HCT116 (cell line): ENCODE results near the gene CPNE8. TPM values are rescaled to one million over a fixed set of nuclear protein-coding genes. Genes with fewer than 3 reads are reported as not detected.

Source experiments
- ATAC-seq: fragments of 200-7000 bp; cut with Tn5 transposase; 2 replicates; pipeline ENCODE4 v1.9.1; 2020; ENCODE audit warnings: mild to moderate bottlenecking, moderate library complexity
- BruUV-seq: library from RNA; stranded (reverse); fragments of 400-500 nt; replicated peaks from 2 replicates; lab custom pipeline; 2021; lab: Mats Ljungman, UMichigan
- CTCF ChIA-PET: fragments of 300-600 bp; sonication (Branson Sonifier 250); formaldehyde crosslinking; loops from one replicate; lab custom pipeline; 2021; ENCODE audit warnings: antibody characterized with exemption; lab: Charles Lee
- POLR2A ChIA-PET: fragments of 300-600, 350-600 bp; sonication (Branson Sonifier 250); formaldehyde crosslinking; loops from one replicate; lab custom pipeline; 2021; ENCODE audit warnings: antibody characterized with exemption; lab: Charles Lee
- RAD21 ChIA-PET, 2 experiments: fragments of 300-600 bp; sonication (Branson Sonifier 250); formaldehyde crosslinking; loops; one replicate each; lab custom pipeline; 2023; ENCODE audit warnings: low total read pairs in 2 of 2; ENCODE audit not compliant: uncharacterized antibody in 2 of 2, unreplicated experiment in 2 of 2, low non-redundant PET in 1 of 2; lab: Charles Lee
- DNase-seq: peaks from one replicate; pipeline ENCODE4 v3.0.0-alpha.2; 2010; ENCODE audit warnings: low read depth, low spot score
- H2AFZ ChIP-seq: fragments of 200-600 bp; shearing (Covaris generic), sonication (generic); 2 replicates; pipeline ENCODE4 v1.6.1; 2017; ENCODE audit warnings: low read depth, mixed run types, mixed read lengths, antibody characterized with exemption, low read length; ENCODE audit not compliant: poor library complexity, severe bottlenecking
- H3K27ac ChIP-seq: 2 replicates; pipeline ENCODE4 v1.5.1; 2012; ENCODE audit warnings: low read depth, low read length
- H3K27me3 ChIP-seq: fragments of 200-600 bp; sonication (generic); 2 replicates; pipeline ENCODE4 v1.6.1; 2016; ENCODE audit warnings: mixed run types, low read length, mixed read lengths; ENCODE audit not compliant: insufficient read depth
- H3K36me3 ChIP-seq, 2 experiments: fragments of 200-500 bp in 1 of 2; fragments of 200-600 bp in 1 of 2; sonication (Bioruptor generic) in 1 of 2; sonication (generic) in 1 of 2; 2 replicates each; pipeline versions ENCODE4 v1.5.1 to v1.6.1; 2014 to 2016; ENCODE audit warnings: low read length in 2 of 2, inconsistent platforms in 1 of 2, mixed read lengths in 1 of 2, mixed run types in 1 of 2; ENCODE audit not compliant: insufficient read depth in 2 of 2, control insufficient read depth in 1 of 2
- H3K4me1 ChIP-seq, 2 experiments: fragments of 200-600 bp in 1 of 2; sonication (generic) in 1 of 2; 2 replicates each; pipeline versions ENCODE4 v1.5.1 to v1.6.1; 2012 to 2017; ENCODE audit warnings: low read length in 2 of 2, inconsistent platforms in 1 of 2, mild to moderate bottlenecking in 1 of 2, mixed read lengths in 1 of 2, mixed run types in 1 of 2, moderate library complexity in 1 of 2; ENCODE audit not compliant: insufficient read depth in 2 of 2, control insufficient read depth in 1 of 2
- H3K4me2 ChIP-seq: fragments of 200-600 bp; sonication (generic); 2 replicates; pipeline ENCODE4 v1.6.1; 2017; ENCODE audit warnings: mixed run types, low read length, mixed read lengths
- H3K4me3 ChIP-seq, 2 experiments: fragments of 200-600 bp in 1 of 2; sonication (generic) in 1 of 2; replicated peaks in 1 of 2; 2 replicates each; pipeline ENCODE4 v1.5.1; 2011 to 2016; ENCODE audit warnings: low read length in 2 of 2, control low read depth in 1 of 2, low read depth in 1 of 2, mild to moderate bottlenecking in 1 of 2, mixed read lengths in 1 of 2, mixed run types in 1 of 2
- H3K79me2 ChIP-seq: fragments of 200-600 bp; sonication (generic); 2 replicates; pipeline ENCODE4 v1.6.1; 2017; ENCODE audit warnings: mild to moderate bottlenecking, mixed run types, low read length, moderate library complexity, mixed read lengths; ENCODE audit not compliant: insufficient read depth
- H3K9ac ChIP-seq: fragments of 200-600 bp; sonication (generic); 2 replicates; pipeline ENCODE4 v1.6.1; 2016; ENCODE audit warnings: low read length, mixed read lengths
- H3K9me2 ChIP-seq: fragments of 200-600 bp; sonication (generic), shearing (Covaris generic); 2 replicates; pipeline ENCODE4 v1.6.1; 2017; ENCODE audit warnings: mixed run types, mild to moderate bottlenecking, moderate library complexity; ENCODE audit not compliant: insufficient read depth
- H3K9me3 ChIP-seq, 2 experiments: fragments of 200-500 bp in 1 of 2; fragments of 200-600 bp in 1 of 2; sonication (Bioruptor generic) in 1 of 2; sonication (generic) in 1 of 2; 2 replicates each; pipeline ENCODE4 v1.6.1; 2014 to 2017; ENCODE audit warnings: low read length in 2 of 2, mixed read lengths in 2 of 2, inconsistent platforms in 1 of 2, low read depth in 1 of 2, mild to moderate bottlenecking in 1 of 2, mixed run types in 1 of 2, moderate library complexity in 1 of 2; ENCODE audit not compliant: control insufficient read depth in 1 of 2, insufficient read depth in 1 of 2
- H4K20me1 ChIP-seq: fragments of 200-600 bp; sonication (generic), shearing (Covaris generic); 2 replicates; pipeline ENCODE4 v1.6.1; 2017; ENCODE audit warnings: mixed run types, mild to moderate bottlenecking, moderate library complexity; ENCODE audit not compliant: insufficient read depth
- CEBPB ChIP-seq: IDR thresholded peaks from 2 replicates; pipeline ENCODE4 v1.6.1; 2012; ENCODE audit warnings: low read depth
- EGR1 ChIP-seq: IDR thresholded peaks from 2 replicates; pipeline ENCODE4 v1.6.1; 2012; ENCODE audit warnings: low read depth
- ELF1 ChIP-seq: IDR thresholded peaks from 2 replicates; pipeline ENCODE4 v1.6.1; 2012; ENCODE audit warnings: low read depth, borderline replicate concordance
- EZH2phosphoT487 ChIP-seq: fragments of 200-600 bp; IDR thresholded peaks from 2 replicates; pipeline ENCODE4 v1.6.1; 2018; ENCODE audit warnings: antibody characterized with exemption, borderline replicate concordance
- FOSL1 ChIP-seq: IDR thresholded peaks from 2 replicates; pipeline ENCODE4 v1.6.1; 2012; ENCODE audit warnings: low read depth
- JUND ChIP-seq: IDR thresholded peaks from 2 replicates; pipeline ENCODE4 v1.6.1; 2012
- POLR2A ChIP-seq: IDR thresholded peaks from 2 replicates; pipeline ENCODE4 v1.7.0; 2011; ENCODE audit warnings: borderline replicate concordance; ENCODE audit not compliant: insufficient read depth, insufficient read length; ENCODE audit errors: extremely low read depth
- POLR2AphosphoS5 ChIP-seq: IDR thresholded peaks from 2 replicates; pipeline ENCODE4 v1.6.1; 2011; ENCODE audit warnings: mild to moderate bottlenecking, low read depth, low read length, moderate library complexity
- SP1 ChIP-seq: IDR thresholded peaks from 2 replicates; pipeline ENCODE4 v1.6.1; 2012; ENCODE audit warnings: low read depth
- SRF ChIP-seq: IDR thresholded peaks from 2 replicates; pipeline ENCODE4 v1.6.1; 2012; ENCODE audit warnings: low read depth
- TCF7L2 ChIP-seq: IDR thresholded peaks from 2 replicates; pipeline ENCODE4 v1.7.0; 2011; ENCODE audit warnings: borderline replicate concordance, inconsistent platforms; ENCODE audit not compliant: insufficient read depth, insufficient read length; ENCODE audit errors: extremely low read depth
- intact Hi-C: fragments of 100-400 bp; cut with micrococcal nuclease; formaldehyde crosslinking; loops from 2 replicates; pipeline ENCODE4 v1.10.0; 2022
- total RNA-seq: library from RNA; stranded (reverse); gene quantifications from one replicate; pipeline ENCODE4 v1.2.1, GENCODE V29; 2021; ENCODE audit not compliant: unreplicated experiment
- TF ChIP-seq, protein P1 (sequence below), 3 experiments: fragments of 200-600 bp in 1 of 3; sonication (generic) in 1 of 3; IDR thresholded peaks in 2 of 3; conservative IDR thresholded peaks in 1 of 3; 2 replicates each; pipeline ENCODE4 v1.5.1; 2012 to 2017; ENCODE audit warnings: low read depth in 2 of 3, low read length in 2 of 3, antibody characterized with exemption in 1 of 3, borderline replicate concordance in 1 of 3, control low read depth in 1 of 3, mild to moderate bottlenecking in 1 of 3, mixed read lengths in 1 of 3, mixed run types in 1 of 3, moderate library complexity in 1 of 3; ENCODE audit not compliant: insufficient read depth in 1 of 3

The CPNE8 gene
- total RNA-seq, 1 experiment from 2014 or later = 14.2 TPM

DNA sequence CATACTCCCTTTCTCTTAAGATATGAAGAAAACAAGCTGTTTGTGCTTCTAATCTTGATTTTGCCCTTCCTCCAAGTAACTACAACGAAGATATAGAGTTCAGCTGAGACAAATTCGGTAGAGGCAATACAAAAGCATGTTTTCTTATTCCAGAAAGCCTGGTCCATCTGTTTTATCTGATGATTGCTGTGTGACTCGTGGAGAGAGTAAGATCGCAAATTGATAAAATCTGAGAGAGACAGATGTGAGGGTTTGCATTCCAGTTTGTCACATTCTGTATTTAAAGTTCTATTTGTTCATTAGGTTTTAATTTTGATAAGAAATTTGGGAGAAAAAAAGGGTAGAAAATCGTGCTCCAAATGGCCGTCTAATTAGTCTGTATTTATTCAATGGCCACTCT lies 192.1 kb downstream of the CPNE8 start:
- Histone ChIP-seq H3K4me1 (no peaks in the 10 kb centered on the region), H3K4me2 (no peak overlapping the region), H3K27ac (no peak overlapping the region), H2AFZ (no peak overlapping the region), H3K4me3 (no peak overlapping the region), H3K9ac (no peak overlapping the region), H3K36me3 (no peaks in the 10 kb centered on the region), H3K9me3 (no peaks in the 10 kb centered on the region), H3K79me2 (no peaks in the 10 kb centered on the region), H3K9me2 (no peaks in the 10 kb centered on the region), H3K27me3 (no peaks in the 10 kb centered on the region), H4K20me1 (no peaks in the 10 kb centered on the region)
- BruUV-seq = no TSS peak
- RAD21 ChIA-PET = no interaction called here
- no peak for ATAC-seq
- no peak for DNase-seq
- TF ChIP-seq POLR2A = no peak
- TF ChIP-seq, protein P1, sequence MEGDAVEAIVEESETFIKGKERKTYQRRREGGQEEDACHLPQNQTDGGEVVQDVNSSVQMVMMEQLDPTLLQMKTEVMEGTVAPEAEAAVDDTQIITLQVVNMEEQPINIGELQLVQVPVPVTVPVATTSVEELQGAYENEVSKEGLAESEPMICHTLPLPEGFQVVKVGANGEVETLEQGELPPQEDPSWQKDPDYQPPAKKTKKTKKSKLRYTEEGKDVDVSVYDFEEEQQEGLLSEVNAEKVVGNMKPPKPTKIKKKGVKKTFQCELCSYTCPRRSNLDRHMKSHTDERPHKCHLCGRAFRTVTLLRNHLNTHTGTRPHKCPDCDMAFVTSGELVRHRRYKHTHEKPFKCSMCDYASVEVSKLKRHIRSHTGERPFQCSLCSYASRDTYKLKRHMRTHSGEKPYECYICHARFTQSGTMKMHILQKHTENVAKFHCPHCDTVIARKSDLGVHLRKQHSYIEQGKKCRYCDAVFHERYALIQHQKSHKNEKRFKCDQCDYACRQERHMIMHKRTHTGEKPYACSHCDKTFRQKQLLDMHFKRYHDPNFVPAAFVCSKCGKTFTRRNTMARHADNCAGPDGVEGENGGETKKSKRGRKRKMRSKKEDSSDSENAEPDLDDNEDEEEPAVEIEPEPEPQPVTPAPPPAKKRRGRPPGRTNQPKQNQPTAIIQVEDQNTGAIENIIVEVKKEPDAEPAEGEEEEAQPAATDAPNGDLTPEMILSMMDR (IDR thresholded peaks at IDR 0.05 in 2 of 3, conservative IDR thresholded peaks at IDR 0.05 in 1 of 3; ENCODE audit: borderline replicate concordance in 1 of 3, insufficient read depth in 1 of 3, low read depth in 2 of 3, low read length in 2 of 3) = no peak
- TF ChIP-seq ELF1 = no peak
- TF ChIP-seq SP1 = no peak
- TF ChIP-seq EGR1 = no peak
- no peak for TF ChIP-seq POLR2AphosphoS5
- no peak for TF ChIP-seq EZH2phosphoT487
- TF ChIP-seq JUND = no peak
- no peak for TF ChIP-seq SRF
- TF ChIP-seq CEBPB = no peak
- no peak for TF ChIP-seq FOSL1
- no peak for TF ChIP-seq TCF7L2
- POLR2A ChIA-PET = no interaction called here
- intact Hi-C loops = no loop called here
- CTCF ChIA-PET = no interaction called here
